ENCODE data around the gene PLEKHO2.

PLEKHO2 gene

DNA sequence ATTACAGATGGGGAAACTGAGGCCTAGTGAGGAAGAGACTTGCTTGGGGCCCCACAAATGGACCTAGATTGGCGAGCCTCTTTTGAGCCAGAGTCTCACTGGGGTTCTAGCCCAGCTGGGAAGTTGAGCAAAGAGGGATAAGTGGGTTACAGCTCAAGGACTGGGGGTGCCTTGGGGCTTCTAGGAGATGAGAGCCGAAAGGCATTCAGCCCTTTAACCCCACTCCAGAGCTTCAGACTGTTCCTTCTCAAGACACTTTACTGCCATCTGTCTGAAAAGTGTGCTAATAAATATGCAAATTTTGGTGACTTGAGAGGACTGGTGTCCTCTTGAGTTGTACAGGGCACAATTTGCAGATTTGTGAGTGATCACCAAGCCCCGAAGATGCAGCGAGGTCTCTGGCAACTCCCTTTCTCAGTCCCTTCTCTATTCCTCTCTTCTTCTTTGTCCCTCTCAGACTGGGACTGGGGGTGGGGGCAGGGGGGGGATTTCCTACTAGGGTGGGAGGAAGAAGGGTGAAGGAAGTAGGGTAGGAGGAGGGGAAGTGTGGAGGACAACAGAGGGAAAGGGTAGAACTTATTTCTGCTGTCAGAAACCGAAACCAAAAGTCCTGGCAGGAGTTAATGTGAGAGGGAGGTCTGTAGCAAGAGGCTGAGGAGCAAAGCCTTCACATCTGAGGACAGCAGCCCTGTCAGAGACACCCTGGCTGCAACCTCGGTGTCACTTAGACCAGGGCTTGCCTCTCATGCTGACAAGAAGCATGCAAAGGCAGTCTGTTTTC, 53.8 kb downstream of the PLEKHO2 start:
- no peak for DNase-seq

DNA sequence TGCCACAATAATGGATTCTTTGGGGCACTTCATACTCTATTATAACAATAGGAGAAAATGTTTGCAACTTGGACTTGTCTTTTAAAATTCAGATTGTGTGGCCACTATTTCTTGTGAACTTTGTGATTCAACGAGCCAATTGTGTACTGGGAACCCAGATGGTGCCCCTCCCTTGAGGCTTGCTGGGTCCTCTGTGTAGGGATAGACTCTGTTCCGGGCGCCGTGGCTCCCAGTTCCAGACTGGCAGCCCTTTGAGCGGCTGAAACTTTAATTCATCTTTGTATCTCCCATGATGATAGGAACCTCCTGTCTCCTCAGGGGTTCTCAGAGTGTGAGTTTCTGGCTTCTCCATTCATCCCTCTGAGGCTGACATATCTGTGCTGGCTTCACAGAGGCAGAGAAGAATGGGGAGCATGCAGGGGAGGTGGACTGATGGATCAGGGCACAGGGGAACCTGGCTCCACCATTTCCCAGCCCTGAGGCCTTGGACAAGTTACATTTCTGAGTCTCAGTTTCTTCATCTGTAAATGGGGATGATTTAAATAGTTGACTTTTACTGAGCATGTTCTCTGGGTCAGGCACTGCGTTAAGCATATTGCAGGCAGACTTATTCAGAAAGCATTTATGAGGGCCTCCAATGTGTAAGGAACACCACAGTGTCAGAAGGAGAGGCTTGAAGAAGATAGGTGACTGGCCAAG, 54.8 kb downstream of the PLEKHO2 start:
- no peak for DNase-seq

DNA sequence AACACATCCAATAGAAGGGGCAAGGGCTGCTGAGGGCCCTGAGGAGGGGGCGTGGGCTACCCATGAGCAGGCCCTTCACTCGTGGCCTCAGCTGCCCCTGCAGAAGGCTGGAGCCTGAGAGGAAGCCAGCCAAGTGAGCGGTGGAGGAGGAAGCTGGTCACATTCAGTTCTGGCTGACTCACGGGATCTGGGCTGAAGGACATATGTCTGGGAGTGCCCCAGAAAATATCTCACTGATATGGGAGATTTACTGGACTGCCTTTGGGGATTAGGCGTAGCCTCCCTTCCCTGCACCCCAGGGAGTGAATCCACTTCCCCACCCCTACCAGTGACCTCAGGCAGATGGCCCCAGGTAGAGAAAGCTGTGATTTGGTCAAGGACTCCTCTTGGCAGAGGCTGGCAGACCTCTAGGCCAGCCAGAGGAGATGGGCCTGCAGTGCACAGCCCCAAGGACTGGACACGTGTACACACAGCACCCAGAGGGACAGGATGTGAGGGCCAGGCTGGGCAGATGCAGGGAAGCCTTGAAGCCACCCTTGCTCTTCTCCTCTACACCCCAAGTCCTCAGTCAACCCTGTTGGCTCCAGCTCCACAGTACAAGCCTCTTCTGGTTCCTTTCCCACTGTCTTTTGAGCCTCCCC, 55.8 kb downstream of the PLEKHO2 start:
- DNase-seq, result no peak

DNA sequence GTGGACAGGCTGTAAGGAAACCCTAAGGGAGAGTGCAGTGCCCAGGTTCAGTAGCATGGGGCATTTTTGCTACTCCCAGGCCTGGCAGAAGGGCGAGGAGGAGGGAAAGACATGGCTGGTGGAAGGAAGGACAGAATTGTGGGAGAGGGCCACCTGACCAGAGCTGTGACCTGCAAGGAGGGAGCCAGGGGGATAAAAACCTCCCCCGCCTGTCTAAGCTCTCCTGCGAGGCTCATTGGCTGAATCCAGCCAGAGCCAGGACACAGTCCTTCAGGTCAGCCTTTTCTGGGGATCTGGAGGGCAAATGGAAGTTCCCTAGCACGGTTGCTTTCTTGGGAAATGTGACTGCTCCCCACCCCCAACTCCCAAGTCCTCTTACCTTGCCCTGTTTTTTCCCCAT, 56.7 kb downstream of the PLEKHO2 start:
- no peak for DNase-seq

DNA sequence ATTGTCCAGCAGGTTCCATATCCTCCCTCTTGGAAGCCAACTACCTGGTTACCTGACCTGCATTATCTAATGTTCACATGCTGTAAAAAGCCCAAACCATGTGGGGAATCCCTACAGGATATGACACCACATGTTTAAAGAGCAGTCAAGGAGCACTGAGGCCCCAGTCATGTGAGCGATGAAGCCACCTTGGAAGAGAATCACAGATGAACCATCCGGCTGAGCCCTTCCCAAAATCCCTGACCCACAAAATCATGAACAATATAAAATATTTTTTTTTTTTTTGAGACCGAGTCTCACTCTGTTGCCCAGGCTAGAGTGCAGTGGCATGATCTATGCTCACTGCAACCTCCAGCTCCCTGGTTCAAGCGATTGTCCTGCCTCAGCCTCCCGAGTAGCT, 59.4 kb downstream of the PLEKHO2 start:
- DNase-seq, result no peak

DNA sequence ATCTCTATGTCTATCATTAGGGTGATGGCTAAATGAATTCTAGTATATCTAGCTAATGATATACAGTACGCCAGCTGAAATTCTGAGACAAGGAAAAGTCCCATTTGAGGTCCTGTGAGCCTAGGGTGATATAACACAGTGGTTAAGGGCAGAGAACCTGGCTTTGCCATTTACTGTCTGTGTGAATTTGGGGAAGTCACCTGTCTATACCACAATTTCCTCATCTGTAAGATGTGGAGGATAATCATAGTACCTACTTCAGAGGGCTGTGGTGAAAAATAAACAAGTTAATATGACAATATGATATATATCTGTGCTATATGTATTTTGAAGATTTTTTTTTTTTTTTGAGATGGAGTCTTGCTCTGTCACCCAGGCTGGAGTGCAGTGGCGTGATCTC, 60.2 kb downstream of the PLEKHO2 start:
- no peak for DNase-seq

DNA sequence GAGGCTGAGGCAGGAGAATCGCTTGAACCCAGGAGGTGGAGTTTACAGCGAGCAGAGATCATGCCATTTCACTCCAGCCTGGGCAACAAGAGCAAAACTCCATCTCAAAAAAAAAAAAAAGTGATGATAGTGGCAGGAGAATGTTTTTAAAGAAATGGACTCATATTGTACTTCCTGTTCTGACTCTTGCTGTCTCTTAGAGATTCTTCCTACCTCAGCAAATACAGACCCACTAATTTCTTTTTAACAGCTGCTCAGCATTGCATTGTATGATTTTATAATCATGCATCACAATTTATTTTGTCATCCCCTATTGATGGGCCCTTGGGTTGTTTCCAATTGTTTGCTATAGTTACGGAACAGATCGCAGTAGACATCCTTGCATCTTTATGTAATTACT, 61.1 kb downstream of the PLEKHO2 start:
- DNase-seq, result no peak

DNA sequence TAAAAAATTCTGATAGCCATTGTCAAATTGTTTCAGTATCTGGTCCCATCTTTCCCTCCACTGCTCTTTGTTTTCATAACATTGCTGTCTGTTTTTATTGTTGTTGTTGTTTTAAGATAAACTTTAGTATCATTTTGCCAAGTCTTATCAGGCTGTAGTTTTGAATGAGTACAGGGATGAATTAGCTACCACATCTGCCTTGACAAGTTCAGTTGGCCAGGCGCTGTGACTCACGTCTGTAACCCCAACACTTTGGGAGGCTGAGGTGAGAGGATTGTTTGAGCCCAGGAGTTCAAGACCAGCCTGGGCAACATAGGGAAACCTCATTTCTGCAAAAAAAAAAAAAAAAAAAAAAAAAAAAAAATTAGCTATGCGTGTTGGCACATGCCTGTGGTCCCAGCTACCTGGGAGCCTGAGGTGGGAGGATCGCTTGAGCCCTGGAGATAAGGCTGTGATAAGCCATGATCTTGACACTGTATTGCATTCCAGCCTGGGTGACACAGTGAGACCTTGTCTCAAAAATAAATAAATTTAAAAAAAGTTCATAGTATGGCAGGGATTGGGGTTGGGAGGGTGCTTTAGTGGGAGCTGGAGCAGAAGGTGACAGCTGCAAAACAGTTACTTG, 61.7 kb downstream of the PLEKHO2 start:
- no peak for DNase-seq

DNA sequence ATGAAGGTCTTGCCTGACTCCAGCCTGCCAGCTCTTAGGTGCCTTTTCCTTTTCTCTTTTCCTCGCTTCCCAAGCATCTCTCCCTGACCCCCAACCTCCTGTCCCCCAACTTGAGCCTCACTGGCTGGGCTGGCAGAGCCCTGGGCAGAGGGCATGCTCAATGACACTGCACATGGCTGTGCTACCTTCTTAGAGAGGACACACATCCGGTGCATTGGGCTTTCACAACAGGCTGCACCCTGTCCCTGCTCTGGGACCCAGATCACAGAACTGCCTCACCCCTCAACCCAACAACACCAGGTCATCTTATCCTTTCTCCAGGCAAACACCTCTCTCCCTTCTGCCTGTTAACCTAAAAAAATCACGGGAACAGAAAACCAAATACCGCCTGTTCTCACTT, 62.5 kb downstream of the PLEKHO2 start:
- DNase-seq, result no peak

DNA sequence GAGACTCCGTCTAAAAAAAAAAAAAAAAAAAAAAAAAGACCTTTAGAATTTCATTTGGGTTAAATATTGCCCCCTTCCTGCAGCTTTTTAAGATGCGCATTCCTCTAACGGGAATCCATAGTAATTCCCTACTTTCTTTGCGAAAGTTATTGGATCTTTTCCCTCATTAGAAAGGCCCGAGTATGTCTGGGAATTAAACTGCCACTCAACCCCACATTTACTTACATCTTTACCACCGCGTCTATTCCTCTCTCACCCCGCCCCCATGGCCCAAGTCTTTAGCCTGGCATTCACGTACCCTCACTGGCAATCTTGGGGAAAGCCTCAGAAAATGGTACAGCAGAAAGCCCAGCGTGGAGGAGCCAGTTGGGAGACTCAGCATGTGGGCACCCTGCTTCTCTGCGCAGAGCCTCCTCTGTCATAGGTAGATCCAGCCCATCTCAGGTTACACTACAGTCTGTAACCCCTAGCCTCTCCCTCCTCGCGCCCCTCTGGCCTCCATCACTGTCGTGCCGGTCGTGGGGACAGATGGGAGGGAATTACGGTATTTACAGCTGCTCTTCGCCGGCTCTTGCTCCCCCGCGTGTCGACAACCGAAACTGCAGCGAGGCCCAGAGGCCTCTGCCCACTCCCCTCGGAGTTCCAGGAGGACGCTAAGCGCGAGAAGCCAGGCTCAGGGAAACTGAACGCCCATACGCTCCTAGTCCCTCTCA, 63.6 kb downstream of the PLEKHO2 start:
- no peak for DNase-seq

DNA sequence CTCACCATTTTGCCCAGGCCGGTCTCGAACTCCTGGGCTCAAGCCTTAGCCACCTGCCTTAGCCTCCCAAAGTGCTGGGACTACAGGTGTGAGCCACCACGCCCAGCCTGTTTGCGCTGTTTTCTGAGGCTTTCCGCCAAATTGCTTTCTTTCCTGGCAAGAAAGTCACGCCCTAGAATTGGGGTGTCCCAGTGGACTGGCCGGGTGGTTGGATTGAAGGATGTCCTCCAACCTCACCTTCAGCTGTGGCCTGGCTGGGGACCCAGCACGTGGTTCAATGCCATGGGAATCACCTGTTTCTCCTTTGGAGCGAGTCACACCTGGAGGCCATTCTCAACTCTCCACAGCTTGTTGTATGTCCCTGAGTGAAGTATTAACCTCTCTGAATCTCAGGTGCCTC, 64.2 kb downstream of the PLEKHO2 start:
- DNase-seq, result no peak

DNA sequence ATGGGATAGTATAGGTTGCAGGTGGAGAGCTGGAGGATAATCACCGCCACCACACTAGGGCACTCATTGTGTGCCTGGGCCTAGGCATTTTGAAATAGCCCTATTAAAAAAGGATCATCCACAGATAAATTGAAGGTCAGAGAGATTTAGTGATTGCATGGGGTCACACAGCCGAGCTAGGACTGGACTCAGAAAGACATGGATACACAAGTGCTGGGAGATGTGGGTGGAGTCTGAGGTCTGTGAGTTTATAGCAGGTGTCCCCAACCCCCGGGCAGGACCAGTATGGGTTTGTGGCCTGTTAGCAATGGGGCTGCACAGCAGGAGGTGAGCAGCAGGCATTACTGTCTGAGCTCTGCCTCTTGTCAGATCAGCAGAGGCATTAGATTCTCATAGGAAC, 64.7 kb downstream of the PLEKHO2 start:
- DNase-seq, result no peak

DNA sequence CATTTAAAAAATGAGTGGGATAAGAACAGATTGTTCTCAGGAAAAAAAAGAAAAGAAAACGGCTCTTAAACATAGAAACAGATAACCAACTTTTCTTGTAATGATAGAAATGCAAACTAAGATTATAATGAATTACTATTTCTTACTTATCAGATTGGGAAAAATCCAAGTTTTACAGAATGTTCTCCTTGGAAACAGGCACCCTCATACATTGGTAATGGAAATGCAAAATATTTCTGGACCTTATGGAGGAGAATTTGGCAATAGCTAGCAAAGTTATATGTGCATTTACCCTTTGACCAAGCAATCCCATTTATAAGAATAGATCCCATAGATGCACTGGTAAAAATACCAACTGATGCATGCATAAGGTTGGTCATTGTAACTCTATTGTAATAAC, 66.3 kb downstream of the PLEKHO2 start:
- DNase-seq, result no peak

DNA sequence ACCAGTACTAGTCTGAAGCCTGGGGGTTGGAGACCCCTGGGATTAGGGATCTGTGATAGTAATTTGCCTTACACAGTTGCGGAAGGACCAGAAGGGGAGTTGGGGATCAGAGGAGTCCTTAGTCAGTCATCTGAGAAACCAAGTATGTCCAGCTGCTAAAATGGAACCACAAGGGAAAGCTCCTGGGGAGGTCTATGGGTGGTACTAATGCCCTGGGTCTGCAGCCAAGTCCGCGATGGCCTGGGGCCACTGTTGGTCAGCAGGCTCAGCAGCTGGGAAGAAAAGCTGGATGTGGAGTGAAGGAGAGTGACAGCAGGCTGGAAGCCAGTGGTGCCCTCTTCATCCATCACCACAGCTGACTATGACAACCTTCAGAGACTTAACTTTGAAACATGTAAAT, 67.8 kb downstream of the PLEKHO2 start:
- DNase-seq, result no peak

DNA sequence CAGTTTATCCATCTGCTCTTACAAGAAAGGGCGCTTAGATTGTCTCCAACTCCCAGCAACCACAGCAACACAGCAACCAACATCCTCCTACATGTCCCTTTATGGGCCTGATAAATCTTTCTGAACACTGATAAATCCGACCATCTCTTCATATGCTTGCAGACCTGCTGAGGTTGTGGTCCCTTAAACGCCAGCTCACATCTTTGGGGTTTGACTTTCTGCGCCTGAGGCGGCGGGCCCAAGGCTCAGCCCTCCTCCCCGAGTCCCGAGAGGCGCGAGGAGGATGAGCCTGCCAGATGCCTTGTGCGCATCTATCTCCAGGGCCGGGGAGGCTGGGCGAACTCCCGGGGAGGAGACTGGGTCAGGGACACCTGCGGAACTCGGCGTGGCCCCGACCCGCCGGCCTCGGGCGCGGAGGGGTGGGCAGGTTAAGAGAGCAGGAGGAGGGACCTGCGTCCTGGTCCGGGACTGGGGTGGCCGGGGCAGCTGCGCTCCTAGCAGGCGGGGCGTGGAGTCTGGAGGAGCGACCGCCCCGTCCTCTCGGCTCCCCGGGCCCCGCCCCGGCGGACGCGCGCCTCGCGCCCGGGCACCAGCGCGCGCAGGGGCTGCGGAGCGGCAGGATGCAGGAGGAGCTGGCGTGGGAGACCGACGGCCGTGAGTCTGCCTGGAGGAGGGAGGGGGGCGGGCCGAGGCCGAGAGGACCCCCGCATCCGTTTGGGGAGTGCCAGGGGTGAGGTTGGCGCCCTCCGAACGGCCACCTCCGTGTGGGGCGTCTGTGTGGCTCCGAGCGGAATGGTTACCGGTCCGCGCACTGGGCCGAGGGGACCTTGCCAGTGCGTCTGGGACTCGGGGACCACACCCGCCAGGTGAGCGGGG, 69.8 kb downstream of the PLEKHO2 start, which contains the start of gene ANKDD1A:
Gene ANKDD1A, plus strand, starts transcription at position 592 of the 876 bp plus-strand sequence. Its CDS starts 29 bp downstream, at position 621.
- DNase-seq, result no peak

DNA sequence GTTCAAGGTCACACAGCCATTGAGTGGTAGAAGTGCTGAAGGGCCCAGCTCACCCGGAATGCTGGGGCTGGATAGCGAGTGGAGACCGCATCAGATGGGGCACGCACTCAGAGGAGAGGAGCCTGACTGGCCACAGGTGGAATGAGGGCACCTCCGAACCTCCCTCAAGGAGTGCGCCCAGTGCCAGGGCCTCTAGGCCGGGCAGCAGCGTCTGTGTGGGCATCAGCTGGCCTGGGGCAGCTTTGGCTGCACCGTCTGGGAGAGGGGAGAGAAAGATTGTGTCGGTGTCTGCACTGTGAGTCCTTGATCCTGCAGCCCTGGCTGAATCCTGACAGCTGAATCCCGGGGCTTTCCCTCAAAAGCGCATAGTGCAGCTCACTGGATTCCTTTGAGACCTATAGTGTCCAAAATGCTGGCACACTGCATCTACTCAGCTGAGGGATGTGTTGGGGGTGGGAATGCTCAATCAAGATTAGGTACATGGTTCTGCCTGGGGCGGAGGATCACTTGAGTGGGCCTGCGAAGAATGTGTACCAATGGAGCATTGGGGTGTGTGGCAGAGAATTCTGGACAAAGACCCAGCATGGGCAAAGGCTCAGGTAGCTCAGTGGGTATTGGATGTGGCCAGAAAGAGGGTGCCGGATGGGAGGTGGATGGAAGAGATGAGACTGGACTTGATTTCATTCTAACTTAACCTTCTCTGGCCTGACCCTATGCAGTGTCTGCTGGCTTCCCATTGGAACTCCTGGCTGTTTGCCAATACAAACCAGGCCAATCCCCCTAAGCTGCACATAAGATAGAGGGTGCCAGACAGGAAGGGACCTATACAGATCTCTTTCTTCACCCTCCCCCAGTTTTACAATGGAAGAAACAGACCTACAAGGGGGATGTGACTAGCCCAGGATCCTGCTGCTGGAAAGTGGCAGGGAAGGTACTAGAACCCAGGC, 70.9 kb downstream of the PLEKHO2 start:
- DNase-seq, result no peak

DNA sequence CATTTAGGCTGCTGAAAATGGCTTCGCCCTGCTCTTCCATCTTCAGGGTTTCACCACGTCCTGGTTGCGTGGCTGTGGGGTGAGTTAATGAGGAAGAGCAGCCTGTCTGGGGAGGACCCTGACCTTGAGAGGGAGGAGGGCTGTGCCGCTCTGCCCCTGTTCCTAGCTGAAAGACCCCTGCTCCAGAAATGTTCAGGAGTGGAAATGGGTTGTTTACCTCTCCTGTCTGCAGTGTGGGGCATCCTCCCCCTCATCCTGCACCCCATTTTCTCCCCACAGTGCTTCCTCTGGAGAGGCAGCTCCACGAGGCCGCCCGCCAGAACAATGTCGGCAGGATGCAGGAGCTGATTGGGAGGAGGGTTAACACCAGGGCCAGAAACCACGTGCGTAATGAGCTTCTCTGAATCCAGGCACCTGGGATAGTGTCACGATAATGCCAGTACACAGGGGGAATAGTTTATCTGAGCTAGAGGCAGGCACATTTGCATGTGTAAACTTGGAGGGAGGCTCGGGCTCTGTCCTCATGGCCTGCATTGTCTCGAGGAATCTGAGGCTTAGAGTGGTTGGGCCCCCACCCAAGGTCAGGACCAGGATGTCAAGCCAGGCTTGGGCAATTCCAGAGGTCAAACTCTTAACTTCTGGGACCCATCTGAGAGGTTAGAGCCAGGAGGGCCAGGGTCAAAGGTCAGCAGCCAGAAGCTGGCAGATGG, 74.0 kb downstream of the PLEKHO2 start:
- no peak for DNase-seq

DNA sequence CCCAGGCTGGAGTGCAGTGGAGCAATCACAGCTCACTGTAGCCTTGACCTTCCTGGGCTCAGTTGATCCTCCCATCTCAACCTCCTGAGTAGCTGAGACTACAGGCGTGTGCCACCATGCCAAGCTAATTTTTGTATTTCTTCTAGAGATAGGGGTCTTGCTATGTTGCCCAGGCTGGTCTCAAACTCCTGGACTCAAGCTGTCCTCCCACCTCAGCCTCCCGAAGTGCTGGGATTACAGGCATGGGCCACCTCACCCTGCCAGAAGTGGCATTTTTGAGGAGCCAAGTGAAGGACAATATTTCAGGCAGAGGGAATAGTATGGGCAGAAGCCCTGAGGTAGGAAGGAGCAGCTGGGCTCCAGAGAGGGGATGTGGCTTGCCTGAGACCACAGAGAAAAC, 74.7 kb downstream of the PLEKHO2 start:
- no peak for DNase-seq

DNA sequence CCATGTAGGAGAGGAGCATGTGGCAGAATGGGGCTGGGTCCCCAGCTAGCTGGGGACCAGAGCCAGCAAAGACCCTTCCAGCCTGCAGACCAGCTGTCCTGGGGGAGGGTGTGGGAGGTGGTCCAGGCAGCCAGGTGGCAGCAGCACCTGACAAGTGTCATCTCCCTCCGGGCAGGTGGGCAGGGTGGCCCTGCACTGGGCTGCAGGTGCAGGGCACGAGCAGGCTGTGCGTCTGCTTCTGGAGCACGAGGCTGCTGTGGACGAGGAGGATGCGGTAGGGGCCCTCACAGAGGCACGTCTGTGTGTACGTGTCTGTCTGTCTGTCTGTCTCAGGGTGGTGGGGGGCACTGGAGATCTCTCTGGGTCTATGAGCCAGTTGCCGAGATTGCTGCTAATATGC, 75.5 kb downstream of the PLEKHO2 start:
- no peak for DNase-seq
